DMS53 treated with DMSO at 0.1 percent for 48 hours (cell line): ENCODE measurements around the gene SLC29A2.
"Not testable (repeated sequence)": the region's sequence is repeated elsewhere in the genome, so short reads cannot be mapped to it uniquely, and the experiment has no call there.

Experiments used
- DNase-seq: peaks from one replicate; lab custom pipeline; 2025; ENCODE audit not compliant: unreplicated experiment; lab: John Stamatoyannopoulos, UW

Gene SLC29A2

DNA sequence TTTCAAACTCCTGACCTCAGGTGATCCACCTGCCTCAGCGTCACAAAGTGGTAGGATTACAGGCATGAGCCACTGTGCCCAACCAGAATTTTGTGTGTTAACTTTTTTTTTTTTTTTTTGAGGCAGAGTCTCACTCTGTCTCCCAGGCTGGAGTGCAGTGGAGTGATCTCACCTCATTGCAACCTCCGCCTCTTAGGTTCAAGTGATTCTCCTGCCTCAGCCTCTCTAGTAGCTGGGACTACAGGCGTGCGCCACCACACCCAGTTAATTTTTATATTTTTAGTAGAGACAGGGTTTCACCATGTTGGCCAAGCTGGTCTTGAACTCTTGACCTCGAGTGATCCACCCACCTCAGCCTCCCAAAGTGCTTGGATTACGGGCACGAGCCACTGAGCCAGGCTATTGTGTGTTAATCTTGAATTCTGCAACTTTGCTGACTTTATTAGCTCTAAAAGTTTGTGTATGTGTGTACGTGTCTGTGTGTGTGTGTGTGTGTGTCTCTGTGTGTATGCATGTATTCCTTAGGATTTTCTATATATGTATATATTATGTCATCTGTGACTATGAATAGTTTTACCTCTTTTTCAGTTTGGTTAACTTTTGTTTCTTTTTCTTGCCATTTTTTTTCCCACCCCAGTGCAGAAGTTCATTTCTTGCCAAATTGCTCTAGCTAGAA lies 20.9 kb downstream of the SLC29A2 start:
- DNase-seq = not testable (repeated sequence)

DNA sequence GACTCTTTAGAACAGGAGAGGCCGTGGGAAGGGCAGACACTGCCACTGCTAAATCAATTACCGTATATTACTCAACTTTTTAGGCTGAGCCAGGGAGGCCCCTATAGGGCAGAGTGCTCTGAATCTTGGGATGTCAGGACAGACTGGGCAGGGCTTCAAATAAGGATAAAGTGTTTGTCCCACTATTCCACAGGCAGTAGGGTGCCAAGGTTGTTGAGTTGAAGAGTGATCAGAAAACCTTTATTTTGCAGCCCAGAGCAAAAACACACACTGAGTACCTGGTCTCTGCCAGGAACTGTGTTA lies 22.5 kb downstream of the SLC29A2 start:
- DNase-seq = no peak

GRCh38 chr11:66347425-66348276 lies 23.9 kb downstream of the SLC29A2 start, which contains the start of gene B4GAT1:
Gene B4GAT1 (minus strand): TSS chr11:66347629. CDS start chr11:66347545, 84 bp downstream.
- peak; percentile 84 for DNase-seq

- no peak for DNase-seq
Measured at GRCh38 chr11:66346476-66347424, 24.8 kb downstream of the SLC29A2 start.

GRCh38 chr11:66345316-66345649 lies 26.3 kb downstream of the SLC29A2 start:
- DNase-seq = no peak

DNA sequence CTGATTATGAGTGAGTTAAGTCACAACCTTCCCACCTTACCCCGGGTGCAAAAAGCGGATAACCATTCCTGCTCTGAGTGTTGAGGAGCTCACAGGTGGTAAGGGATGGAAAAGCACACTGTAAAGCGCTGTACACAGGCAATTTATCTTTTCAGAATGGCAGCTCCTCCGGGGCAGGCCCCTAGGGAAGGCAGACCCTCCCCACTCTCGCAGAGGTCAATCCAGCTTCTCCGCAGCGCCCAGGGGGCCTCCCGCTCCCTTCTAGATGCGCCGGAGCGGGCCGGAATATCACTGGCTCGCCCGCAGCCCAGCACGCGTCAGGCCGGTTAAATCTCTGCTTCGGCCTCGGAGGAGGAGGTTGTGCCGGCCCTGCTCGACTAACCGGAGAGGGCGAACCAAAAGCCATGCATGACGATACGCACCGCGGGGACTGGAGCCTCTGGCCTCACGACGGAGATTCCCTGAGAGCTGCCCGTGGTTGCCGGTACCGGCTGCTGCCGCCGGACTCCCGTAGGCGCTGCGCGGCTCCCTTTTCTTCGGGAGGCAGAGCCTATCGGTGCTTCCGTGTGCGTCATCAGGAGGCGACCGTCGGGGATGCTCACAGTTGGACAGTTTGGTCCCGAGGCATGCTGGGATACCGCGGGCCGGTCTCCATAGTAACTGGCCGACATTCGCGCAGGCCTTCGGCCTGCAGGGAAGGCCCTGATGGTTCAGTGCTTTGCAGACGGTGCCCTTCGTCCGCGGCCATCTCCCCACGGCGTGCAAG lies 26.8 kb downstream of the SLC29A2 start, which contains the start of gene BRMS1:
BRMS1 (minus strand) TSS at position 555 of the 766 bp plus-strand sequence. CDS start 2,870 bp downstream, outside the sequence.
- peak; percentile 97 for DNase-seq

DNA sequence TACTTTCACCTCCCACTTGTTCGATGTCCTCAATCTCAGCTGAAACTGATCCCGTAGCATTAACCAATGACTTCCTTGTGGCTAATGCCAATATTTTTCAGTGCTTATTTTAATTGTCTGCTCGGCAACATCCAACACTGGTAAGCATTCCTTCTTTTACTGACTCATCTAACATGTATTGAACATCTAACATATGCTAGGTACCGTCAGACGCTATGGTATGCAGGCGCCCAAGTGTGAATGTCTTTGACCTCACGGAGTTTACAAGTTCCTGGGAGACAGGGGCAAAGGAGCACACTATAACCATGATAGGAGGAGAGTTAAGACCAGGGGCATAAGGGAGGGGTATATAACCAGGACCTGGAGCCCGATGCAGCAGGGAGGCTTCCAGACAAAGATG lies 28.4 kb downstream of the SLC29A2 start:
- DNase-seq = no peak

DNA sequence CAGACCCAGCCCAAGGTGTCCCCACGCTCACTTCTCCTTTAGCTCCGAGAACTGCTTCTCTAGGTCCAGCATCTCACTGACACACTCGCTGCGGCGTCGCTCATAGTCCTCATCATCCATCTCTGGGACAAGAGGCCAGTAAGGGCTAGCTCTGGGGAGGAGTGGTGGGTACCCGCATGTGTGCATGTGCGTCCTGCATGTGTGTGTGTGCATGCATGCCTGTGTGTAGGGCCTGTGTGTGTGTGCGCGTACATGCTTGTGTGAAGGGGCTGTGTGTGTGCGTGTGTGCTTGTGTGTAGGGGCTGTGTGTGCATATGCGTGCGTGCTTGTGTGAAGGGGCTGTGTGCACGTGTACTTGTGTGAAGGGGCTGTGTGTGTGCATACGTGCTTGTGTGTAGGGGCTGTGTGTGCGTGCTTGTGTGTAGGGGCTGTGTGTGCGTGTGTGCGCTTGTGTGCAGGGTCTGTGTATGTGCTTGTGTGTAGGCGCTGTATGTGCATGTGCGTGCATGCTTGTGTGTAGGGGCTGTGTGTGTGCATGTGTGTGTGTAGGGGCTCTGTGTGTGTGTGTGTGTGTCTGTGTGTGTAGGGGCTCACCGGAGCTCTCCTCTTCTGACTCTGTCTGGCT lies 29.9 kb downstream of the SLC29A2 start:
- no peak for DNase-seq

- no peak for DNase-seq
Measured at GRCh38 chr11:66340596-66341501, 30.7 kb downstream of the SLC29A2 start.

- no peak for DNase-seq
Measured at GRCh38 chr11:66339686-66340483, 31.7 kb downstream of the SLC29A2 start.

- no peak for DNase-seq
Measured at GRCh38 chr11:66339162-66339675, 32.3 kb downstream of the SLC29A2 start.

DNA sequence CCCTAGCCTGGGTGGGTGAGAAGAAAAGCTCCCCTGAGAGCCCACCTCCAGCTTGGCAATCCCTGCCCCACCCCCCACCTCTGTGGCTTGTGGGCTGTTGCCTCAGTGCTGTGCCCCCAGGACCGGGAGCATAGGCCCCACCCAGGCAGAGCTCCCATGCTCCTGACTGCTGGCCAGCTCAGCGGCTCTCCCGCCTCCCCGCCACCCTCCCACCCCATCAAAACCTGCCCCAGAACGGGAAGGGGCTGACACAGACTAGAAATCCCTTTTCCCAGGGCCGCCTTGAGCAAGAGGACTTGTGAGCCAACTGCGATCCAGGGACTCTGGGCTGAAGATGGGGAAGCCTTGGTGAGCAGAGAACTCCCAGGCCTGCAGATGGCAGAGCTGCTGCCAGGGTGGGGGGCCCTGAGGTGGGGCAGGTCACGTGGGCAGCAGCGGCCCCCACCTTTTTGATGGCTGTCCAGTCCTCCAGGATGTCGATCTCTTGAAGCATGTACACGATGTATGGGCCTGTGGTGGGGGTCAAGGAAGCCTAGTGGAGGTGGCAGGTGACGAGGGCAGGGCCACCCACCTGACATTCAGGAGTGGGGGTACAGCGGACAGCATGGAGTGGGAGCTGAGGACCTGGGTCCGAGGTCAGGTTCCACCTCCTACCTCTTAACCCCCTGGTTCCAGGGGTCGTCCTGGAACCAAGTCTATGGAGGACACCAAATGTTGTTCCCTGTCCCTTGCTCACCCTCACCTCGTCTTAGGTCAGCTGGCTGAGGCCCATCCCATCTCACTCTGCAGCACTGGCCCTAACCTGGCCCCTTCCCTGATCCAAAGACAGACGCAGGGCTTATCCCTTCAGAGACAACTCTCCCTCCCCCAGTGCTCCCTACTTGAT lies 33.0 kb downstream of the SLC29A2 start:
- DNase-seq = no peak

- DNase-seq = no peak
Measured at GRCh38 chr11:66337103-66337899, 34.3 kb downstream of the SLC29A2 start.

DNA sequence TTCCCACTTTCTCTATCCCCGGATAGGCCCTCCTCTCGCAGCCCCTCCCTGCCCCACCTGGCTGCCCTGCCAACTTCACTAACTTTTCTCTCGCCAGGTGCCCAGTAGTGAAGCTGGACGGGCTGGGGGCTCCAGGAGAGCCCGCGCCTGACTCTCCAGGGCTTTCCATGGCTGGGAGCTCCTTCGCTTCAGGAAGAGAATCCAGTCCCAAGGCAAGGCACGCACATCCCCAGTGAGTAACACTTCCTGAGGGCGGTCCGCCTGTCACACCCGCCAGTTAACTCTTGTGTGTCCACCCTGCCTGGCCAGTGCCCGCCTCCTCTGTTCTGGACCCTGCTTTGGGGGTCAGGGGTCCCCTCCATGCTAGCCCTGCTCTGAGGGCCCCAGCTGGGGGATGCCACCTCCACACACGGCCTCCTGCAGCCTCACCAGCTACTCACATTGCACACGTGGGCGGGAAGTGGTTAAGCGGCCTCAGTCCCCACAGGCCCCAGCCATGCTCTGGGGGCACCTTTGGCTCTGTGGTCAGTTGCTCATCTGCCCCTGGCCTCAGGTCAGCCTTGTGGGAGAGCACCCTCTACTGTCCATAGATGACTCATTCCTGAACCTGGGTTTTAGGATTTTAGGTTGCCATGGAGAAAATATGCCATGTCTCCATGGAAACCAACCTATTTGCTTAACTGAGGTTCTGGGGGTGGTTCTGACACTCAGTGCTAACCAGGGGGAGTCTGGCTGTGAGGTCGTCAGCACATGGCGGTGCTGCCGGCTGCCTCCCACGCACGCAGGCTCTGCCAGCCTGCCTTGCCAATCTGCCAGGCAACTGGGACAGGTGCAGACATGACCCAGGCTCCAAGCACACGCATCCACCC lies 35.1 kb downstream of the SLC29A2 start, which contains the start of gene RIN1:
RIN1 (minus strand) TSS at position 201 of the 869 bp plus-strand sequence; CDS start at position 169, 32 bp downstream.
- peak; percentile 45 for DNase-seq
